OCI-LY1 (cell line): ENCODE measurements around the gene EBF3.

Experiments
- EZH2 ChIP-seq: fragments of 200-600 bp; sonication (generic), shearing (Covaris generic); IDR thresholded peaks from 2 replicates; pipeline ENCODE4 v1.8.0; 2017; ENCODE audit warnings: borderline replicate concordance, mixed run types, mild to moderate bottlenecking, antibody characterized with exemption, low read length, moderate library complexity, mixed read lengths
- TF ChIP-seq, protein P1 (sequence below): fragments of 200-600 bp; sonication (generic), shearing (Covaris generic); IDR thresholded peaks from 2 replicates; pipeline ENCODE4 v1.5.1; 2017; ENCODE audit warnings: mild to moderate bottlenecking, antibody characterized with exemption, low read length, moderate library complexity, mixed read lengths

DNA sequence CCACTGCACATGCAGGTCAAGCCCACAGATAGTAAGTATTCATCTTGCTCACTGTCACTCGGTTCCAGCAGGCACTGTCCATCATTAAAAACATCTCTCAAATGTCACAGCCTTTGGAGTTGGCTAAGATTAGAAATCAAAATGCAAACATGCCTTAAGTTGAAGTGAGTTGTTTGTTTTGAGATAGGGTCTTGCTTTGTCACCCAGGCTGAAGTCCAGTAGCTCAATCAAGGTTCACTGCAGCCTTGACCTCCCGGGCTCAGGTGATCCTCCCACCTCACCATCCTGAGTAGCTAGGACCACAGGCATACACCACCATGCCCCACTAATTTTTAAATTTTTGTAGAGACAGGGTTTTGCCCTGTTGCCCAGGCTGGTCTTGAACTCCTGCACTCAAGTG lies 98.1 kb downstream of the EBF3 start:
- TF ChIP-seq, protein P1, sequence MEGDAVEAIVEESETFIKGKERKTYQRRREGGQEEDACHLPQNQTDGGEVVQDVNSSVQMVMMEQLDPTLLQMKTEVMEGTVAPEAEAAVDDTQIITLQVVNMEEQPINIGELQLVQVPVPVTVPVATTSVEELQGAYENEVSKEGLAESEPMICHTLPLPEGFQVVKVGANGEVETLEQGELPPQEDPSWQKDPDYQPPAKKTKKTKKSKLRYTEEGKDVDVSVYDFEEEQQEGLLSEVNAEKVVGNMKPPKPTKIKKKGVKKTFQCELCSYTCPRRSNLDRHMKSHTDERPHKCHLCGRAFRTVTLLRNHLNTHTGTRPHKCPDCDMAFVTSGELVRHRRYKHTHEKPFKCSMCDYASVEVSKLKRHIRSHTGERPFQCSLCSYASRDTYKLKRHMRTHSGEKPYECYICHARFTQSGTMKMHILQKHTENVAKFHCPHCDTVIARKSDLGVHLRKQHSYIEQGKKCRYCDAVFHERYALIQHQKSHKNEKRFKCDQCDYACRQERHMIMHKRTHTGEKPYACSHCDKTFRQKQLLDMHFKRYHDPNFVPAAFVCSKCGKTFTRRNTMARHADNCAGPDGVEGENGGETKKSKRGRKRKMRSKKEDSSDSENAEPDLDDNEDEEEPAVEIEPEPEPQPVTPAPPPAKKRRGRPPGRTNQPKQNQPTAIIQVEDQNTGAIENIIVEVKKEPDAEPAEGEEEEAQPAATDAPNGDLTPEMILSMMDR: no peak
- TF ChIP-seq EZH2: no peak
